Left ventricle myocardium inferior (tissue), 1 donor: ENCODE results near the gene GSE1. TPM values are rescaled to one million over a fixed set of nuclear protein-coding genes. Genes with fewer than 3 reads are reported as not detected.

Source experiments
- DNase-seq: peaks from one replicate; pipeline ENCODE4 v3.0.0-alpha.2; 2020
- H3K27ac ChIP-seq: fragments of 200-600 bp; replicated peaks from 2 replicates; pipeline ENCODE4 v1.8.0; 2021
- H3K27me3 ChIP-seq: fragments of 200-600 bp; 2 replicates; pipeline ENCODE4 v1.8.0; 2021; ENCODE audit warnings: low read depth
- H3K36me3 ChIP-seq: fragments of 200-600 bp; 2 replicates; pipeline ENCODE4 v1.8.0; 2021
- H3K4me1 ChIP-seq: fragments of 200-600 bp; 2 replicates; pipeline ENCODE4 v1.8.0; 2021
- H3K4me3 ChIP-seq: fragments of 200-600 bp; 2 replicates; pipeline ENCODE4 v1.8.0; 2021; ENCODE audit warnings: mild to moderate bottlenecking, moderate library complexity
- H3K9me3 ChIP-seq: fragments of 200-600 bp; replicated peaks from 2 replicates; pipeline ENCODE4 v1.8.0; 2021
- CTCF ChIP-seq: fragments of 200-600 bp; IDR thresholded peaks from 2 replicates; pipeline ENCODE4 v1.8.0; 2021; ENCODE audit warnings: antibody characterized with exemption, mild to moderate bottlenecking, borderline replicate concordance
- intact Hi-C: fragments of 100-400 bp; cut with micrococcal nuclease; formaldehyde crosslinking; loops from one replicate; pipeline ENCODE4 v1.11.0; 2022
- total RNA-seq: library from RNA; stranded (reverse); fragmentation: NEBNext Ultra II Directional; extraction: Animal tissue kit (Norgen Biotek cat#: 25700); gene quantifications from one replicate; pipeline ENCODE4 v1.2.1, GENCODE V29; 2021
- donor health status: DM: no; HTN: yes; CAD: no; lungs with severe emphysema.

Gene GSE1
- total RNA-seq, 1 donor from 2014 or later: 34.2 TPM

- H3K27ac ChIP-seq: no peak overlapping the region
- intact Hi-C loops: no loop called here
- no peak for DNase-seq
- H3K36me3 ChIP-seq: no peaks in the 10 kb centered on the region
- no peak for TF ChIP-seq CTCF
- H3K4me3 ChIP-seq: no peak overlapping the region
- H3K27me3 ChIP-seq: peaks cover 4% of the 10 kb centered on the region
- no peaks in the 10 kb centered on the region for H3K4me1 ChIP-seq
- H3K9me3 ChIP-seq: no peaks in the 10 kb centered on the region
These were observed 111.2 kb downstream of the GSE1 start for GRCh38 chr16:85724126-85724879.

DNA sequence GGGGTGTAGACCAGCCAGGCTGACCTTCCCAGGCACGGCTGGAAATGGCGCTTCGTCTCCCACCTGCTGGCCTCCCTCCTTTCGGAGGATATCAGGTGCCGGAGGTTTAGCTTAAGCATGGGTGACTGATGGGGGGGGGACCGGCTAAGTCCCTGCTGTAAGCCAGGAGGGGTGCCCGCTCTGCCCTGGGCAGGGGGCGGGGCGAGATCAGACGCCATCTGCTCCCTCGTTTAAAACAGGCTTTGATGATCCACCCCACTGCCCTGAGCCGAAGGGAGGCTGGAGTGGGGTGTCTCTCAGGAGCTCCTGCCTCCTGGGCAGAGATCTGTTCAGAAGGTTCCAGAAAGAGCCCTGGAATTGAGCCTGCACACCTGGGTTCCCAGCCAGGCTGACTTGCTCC, 111.8 kb downstream of the GSE1 start:
- H3K4me3 ChIP-seq: no peak overlapping the region
- no peaks in the 10 kb centered on the region for H3K4me1 ChIP-seq
- no peak for TF ChIP-seq CTCF
- peaks cover 4% of the 10 kb centered on the region for H3K27me3 ChIP-seq
- no peak for DNase-seq
- H3K27ac ChIP-seq: no peak overlapping the region
- no peaks in the 10 kb centered on the region for H3K36me3 ChIP-seq
- no peaks in the 10 kb centered on the region for H3K9me3 ChIP-seq
- intact Hi-C loops: no loop called here

Other genes with a start within 250 kb of the GSE1 start
- gene GINS2, start 75.6 kb downstream of the GSE1 start, total RNA-seq: 0.44 TPM
- 2.3 TPM for gene C16orf74, start 137.8 kb downstream of the GSE1 start, total RNA-seq
- gene EMC8, start 186.2 kb downstream of the GSE1 start, total RNA-seq: 22.5 TPM
- 1,881 TPM for gene COX4I1, start 186.4 kb downstream of the GSE1 start, total RNA-seq